ENCODE results near the gene TXNL4A.
A peak's percentile ranks its signal among the peaks of the same experiment; 100 is the strongest.

Gene TXNL4A

GRCh38 chr18:79947881-79948610, 40.3 kb downstream of the TXNL4A start:
- peak; percentile 59 for DNase-seq

- DNase-seq: peak; percentile 46
Observed at GRCh38 chr18:79947054-79947755, 41.2 kb downstream of the TXNL4A start.

GRCh38 chr18:79945118-79946042, 43.0 kb downstream of the TXNL4A start:
- peak; percentile 57 for DNase-seq

GRCh38 chr18:79944746-79945117, 43.6 kb downstream of the TXNL4A start:
- DNase-seq: peak; percentile 55

GRCh38 chr18:79944126-79944731, 44.1 kb downstream of the TXNL4A start:
- DNase-seq: peak; percentile 64

GRCh38 chr18:79943608-79944125, 44.7 kb downstream of the TXNL4A start:
- DNase-seq: no peak

- DNase-seq: peak; percentile 60
Observed at GRCh38 chr18:79942786-79943607, 45.4 kb downstream of the TXNL4A start.

GRCh38 chr18:79942211-79942610, 46.2 kb downstream of the TXNL4A start:
- DNase-seq: peak; percentile 34

GRCh38 chr18:79941473-79942119, 46.8 kb downstream of the TXNL4A start:
- peak; percentile 43 for DNase-seq

GRCh38 chr18:79940814-79941472, 47.4 kb downstream of the TXNL4A start:
- DNase-seq: peak; percentile 51

GRCh38 chr18:79940126-79940813, 48.1 kb downstream of the TXNL4A start:
- peak; percentile 31 for DNase-seq

GRCh38 chr18:79939096-79939495, 49.3 kb downstream of the TXNL4A start:
- no peak for DNase-seq

- DNase-seq: peak; percentile 34
Observed at GRCh38 chr18:79938196-79938595, 50.2 kb downstream of the TXNL4A start.

GRCh38 chr18:79937103-79937860, 51.1 kb downstream of the TXNL4A start:
- DNase-seq: peak; percentile 38

- DNase-seq: peak; percentile 39
Observed at GRCh38 chr18:79936641-79937040, 51.7 kb downstream of the TXNL4A start.

GRCh38 chr18:79935925-79936324, 52.4 kb downstream of the TXNL4A start:
- DNase-seq: peak; percentile 27

GRCh38 chr18:79935499-79935898, 52.9 kb downstream of the TXNL4A start:
- peak; percentile 31 for DNase-seq

GRCh38 chr18:79935098-79935480, 53.3 kb downstream of the TXNL4A start:
- peak; percentile 16 for DNase-seq
